Activated T-helper 17 cell treated with anti-CD3 and anti-CD28 coated beads, Interleukin-2, amount 50 U/mL, for 72 hours (primary cell): ENCODE measurements around the gene MGLL. TPM values are rescaled to one million over a fixed set of nuclear protein-coding genes. Genes with fewer than 3 reads are reported as not detected.
"Not testable (repeated sequence)": the region's sequence is repeated elsewhere in the genome, so short reads cannot be mapped to it uniquely, and the experiment has no call there.

Experiments
- ATAC-seq: fragments of 150-1000 bp; cut with Tn5 transposase; replicated peaks from 2 replicates; pipeline ENCODE4 v1.10.0; 2021; ENCODE audit warnings: mild to moderate bottlenecking, moderate library complexity
- H3K27ac Mint-ChIP-seq: one replicate; pipeline ENCODE4 v1.8.0; 2022; ENCODE audit warnings: mixed read lengths
- H3K27me3 Mint-ChIP-seq: one replicate; pipeline ENCODE4 v1.8.0; 2022; ENCODE audit warnings: mixed read lengths
- H3K36me3 Mint-ChIP-seq: one replicate; pipeline ENCODE4 v1.8.0; 2022; ENCODE audit warnings: low read depth, mild to moderate bottlenecking, mixed read lengths
- H3K4me1 Mint-ChIP-seq: one replicate; pipeline ENCODE4 v1.8.0; 2022; ENCODE audit warnings: mixed read lengths
- H3K4me3 Mint-ChIP-seq: one replicate; pipeline ENCODE4 v1.8.0; 2022; ENCODE audit warnings: mild to moderate bottlenecking, mixed read lengths
- H3K9me3 Mint-ChIP-seq: one replicate; pipeline ENCODE4 v1.8.0; 2022; ENCODE audit warnings: mixed read lengths
- total RNA-seq, 2 donors: library from RNA; stranded (reverse); gene quantifications; one replicate each; pipeline ENCODE4 v1.2.3, GENCODE V29; 2022

The MGLL gene
- total RNA-seq, 2 donors from 2014 or later = 1.2 to 1.4 TPM

DNA sequence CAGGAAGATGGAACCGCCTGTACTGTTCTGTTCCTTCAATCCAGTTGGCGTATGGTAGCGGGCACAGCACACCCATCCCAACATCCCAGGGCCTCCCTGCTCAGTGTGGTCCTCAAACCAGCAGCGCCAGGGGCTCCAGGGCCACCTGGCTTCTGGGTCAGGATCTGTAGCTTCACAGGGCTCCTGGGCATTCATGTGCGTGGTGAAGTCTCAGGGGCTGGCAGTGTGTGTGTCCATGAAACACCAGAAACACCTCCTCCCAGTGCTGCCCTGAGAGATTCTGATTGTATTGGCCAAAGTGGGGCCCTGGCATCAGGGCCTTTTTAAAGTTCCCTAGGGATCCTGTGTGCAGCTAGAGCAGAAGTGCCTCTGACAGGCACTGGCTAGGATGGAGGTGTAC, 107.4 kb downstream of the MGLL start:
- Mint-ChIP-seq H3K27me3 (no peaks in the 10 kb centered on the region), H3K36me3 (no peaks in the 10 kb centered on the region), H3K9me3 (no peaks in the 10 kb centered on the region), H3K4me1 (no peaks in the 10 kb centered on the region), H3K27ac (no peak overlapping the region), H3K4me3 (no peak overlapping the region)
- ATAC-seq = no peak

DNA sequence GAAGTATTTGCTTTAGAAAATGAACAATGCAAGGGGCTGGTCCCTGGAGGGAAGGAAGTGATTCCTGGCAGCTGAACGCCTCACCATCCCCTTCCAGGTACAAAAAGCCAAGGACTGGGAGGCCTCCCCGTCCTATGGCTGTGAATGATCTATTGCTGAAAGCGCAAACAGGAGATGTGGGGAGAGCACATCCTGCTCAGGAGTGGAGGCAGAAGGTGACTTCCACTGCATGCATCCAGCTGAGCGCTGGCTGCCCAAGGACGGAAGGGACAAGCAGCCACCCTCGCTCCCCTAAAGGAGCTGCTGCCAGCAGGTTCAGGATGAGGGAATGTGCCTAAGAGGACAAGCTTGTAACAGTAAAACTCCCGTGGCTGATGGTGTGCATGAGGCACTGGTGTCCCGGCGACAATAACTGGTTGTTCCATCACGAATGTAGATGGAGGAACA, 108.2 kb downstream of the MGLL start:
- Mint-ChIP-seq H3K36me3 (no peaks in the 10 kb centered on the region), H3K27ac (no peak overlapping the region), H3K9me3 (no peaks in the 10 kb centered on the region), H3K4me1 (no peaks in the 10 kb centered on the region), H3K4me3 (no peak overlapping the region), H3K27me3 (no peaks in the 10 kb centered on the region)
- no peak for ATAC-seq

DNA sequence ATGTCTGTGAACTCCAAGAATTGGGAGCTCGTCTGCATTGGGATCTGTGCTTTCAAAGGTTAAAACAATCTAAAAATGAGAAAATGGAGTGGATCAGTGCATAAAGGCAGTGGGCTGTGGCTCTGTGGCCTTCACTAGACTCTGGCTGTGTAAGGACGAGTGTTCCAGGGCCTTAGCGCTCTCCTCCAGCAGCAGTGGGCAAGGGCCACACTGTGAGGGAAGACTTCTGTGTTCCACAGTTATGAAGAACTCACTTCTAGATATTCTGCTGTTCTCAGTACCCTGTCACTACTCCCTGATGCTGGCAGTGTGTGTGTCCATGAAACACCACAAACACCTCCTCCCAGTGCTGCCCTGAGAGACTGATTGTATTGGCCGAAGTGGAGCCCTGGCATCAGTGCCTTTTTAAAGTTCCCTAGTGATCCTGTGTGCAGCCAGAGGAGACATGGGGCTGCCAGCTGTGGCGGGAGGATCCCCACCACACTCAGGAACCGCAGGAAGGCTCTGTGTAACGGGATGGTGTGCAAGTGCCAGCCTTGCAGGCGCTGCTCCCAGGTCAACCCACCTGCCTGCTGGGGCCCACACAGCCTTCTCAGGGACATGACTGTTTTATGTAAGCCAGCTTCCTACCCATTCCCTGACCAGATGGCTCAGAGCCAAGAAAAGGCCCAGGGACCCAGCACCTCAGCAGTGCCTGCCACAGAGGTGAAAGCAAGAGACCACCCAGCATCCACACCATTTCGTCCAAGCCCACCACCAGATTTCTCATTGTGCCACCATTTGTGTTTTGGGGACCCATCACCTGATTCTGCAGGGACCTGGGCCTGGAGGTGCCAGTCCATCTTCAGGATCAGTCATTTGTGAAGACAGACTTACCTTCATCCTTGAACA, 109.2 kb downstream of the MGLL start:
- Mint-ChIP-seq H3K4me3 (no peak overlapping the region), H3K9me3 (no peaks in the 10 kb centered on the region), H3K27ac (no peak overlapping the region), H3K4me1 (no peaks in the 10 kb centered on the region), H3K36me3 (no peaks in the 10 kb centered on the region), H3K27me3 (no peaks in the 10 kb centered on the region)
- ATAC-seq = no peak

DNA sequence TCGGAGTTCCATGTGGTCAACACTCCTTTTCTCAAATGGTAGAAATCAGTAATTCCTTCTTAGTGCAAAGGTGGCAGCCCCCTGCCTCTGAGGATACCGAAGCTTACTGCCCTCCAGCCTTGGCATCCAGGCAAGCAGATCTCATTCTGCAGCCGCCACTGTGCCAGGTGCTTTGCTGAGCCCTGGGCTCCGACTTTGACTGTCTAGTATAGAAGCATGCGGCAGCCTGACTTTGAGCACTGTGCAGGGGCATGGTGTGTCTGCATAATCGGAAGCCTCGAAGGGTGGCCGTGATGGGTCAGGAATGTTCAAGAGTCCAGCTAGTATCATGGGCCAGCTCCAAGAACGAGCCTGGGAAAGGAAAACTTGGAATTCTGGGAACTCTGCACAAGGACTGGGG, 109.9 kb downstream of the MGLL start:
- no peak for ATAC-seq
- no peaks in the 10 kb centered on the region for H3K27me3 Mint-ChIP-seq

GRCh38 chr3:127711896-127712295, 110.4 kb downstream of the MGLL start:
- H3K36me3 Mint-ChIP-seq = no peaks in the 10 kb centered on the region

More for the DNA sequence above, 109.9 kb downstream of the MGLL start:
- H3K4me1 Mint-ChIP-seq = no peaks in the 10 kb centered on the region
- no peak overlapping the region for H3K27ac Mint-ChIP-seq
- no peaks in the 10 kb centered on the region for H3K9me3 Mint-ChIP-seq
- no peak overlapping the region for H3K4me3 Mint-ChIP-seq
- no peaks in the 10 kb centered on the region for H3K36me3 Mint-ChIP-seq

DNA sequence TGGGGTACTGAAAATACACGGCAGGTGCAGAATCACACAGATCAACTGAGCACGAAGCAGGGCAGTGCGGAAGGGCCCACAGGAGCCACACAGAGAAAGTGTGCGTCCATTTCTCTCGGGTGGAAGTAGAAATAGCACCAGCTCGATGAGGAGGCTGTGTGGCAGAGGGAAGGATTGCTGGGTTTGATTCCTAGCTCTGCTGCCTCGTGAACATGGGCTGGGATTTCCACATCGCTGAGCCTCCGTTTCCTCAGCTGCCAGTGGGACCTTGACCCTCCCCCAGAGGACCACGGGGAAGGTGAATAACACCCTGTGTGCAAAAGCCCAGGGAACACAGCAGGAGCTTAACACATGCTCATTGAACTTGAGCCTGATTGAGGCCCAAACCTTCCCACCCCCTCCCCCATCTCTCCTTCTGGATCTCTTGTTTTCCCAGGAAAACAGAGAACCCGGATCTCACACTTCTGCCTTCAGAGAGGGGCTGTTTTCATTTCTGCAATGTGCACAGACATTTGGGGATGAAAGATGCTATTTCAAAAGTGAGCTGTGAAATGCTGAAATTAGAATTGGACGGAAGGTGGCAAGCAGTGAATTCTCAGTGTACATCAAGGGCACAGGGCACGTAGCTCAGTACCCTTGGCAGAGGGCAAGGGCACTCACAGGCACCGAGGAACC, 111.2 kb downstream of the MGLL start:
- Mint-ChIP-seq H3K27me3 (no peaks in the 10 kb centered on the region), H3K9me3 (no peaks in the 10 kb centered on the region)

More at GRCh38 chr3:127711896-127712295, 110.4 kb downstream of the MGLL start:
- no peaks in the 10 kb centered on the region for H3K9me3 Mint-ChIP-seq
- no peaks in the 10 kb centered on the region for H3K4me1 Mint-ChIP-seq
- ATAC-seq = no peak
- no peak overlapping the region for H3K27ac Mint-ChIP-seq
- no peak overlapping the region for H3K4me3 Mint-ChIP-seq
- H3K27me3 Mint-ChIP-seq = no peaks in the 10 kb centered on the region

GRCh38 chr3:127710155-127710941, 112.0 kb downstream of the MGLL start:
- Mint-ChIP-seq H3K9me3 (no peaks in the 10 kb centered on the region), H3K27me3 (no peaks in the 10 kb centered on the region), H3K27ac (no peak overlapping the region), H3K4me1 (no peaks in the 10 kb centered on the region), H3K36me3 (no peaks in the 10 kb centered on the region), H3K4me3 (no peak overlapping the region)
- no peak for ATAC-seq

More for the DNA sequence above, 111.2 kb downstream of the MGLL start:
- Mint-ChIP-seq H3K36me3 (no peaks in the 10 kb centered on the region), H3K27ac (no peak overlapping the region), H3K4me1 (no peaks in the 10 kb centered on the region), H3K4me3 (no peak overlapping the region)
- no peak for ATAC-seq

DNA sequence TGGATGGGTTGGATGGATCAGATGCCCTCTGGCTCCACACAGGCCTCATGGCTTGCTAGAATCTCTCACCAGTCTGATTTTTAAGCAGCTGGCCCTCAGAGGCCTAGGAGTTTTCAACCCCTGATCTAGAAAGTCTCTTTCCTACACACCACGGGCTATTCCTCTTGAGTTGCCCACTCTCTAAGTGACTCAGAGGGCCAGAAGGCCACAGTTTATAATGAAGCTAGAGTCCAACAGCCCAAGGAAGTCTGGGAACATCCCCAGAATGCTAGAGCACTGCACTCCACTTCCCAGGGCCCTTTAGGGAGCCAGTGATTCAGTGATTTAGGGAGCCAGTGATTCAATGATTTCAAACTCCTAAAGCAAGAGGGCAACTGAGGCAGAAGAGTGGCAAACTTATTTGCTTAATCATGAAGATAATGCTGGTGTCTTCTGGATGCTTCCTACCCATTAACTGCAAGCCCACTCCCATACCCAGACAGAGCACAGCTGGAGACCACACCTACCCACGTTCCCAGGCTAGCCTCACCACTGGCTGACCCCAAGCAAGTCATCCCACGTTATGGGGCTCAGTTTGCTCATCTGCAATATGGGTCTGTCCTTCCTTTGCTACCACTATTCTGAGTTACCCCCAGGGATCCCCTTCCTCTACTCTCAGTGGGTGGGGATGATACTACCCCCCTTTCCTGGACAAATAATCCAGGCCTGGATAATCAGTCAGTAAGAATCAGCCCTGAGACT, 112.8 kb downstream of the MGLL start:
- Mint-ChIP-seq H3K4me1 (no peaks in the 10 kb centered on the region), H3K36me3 (no peaks in the 10 kb centered on the region), H3K27me3 (no peaks in the 10 kb centered on the region), H3K9me3 (no peaks in the 10 kb centered on the region), H3K27ac (no peak overlapping the region), H3K4me3 (no peak overlapping the region)
- no peak for ATAC-seq

GRCh38 chr3:127708837-127709236, 113.5 kb downstream of the MGLL start:
- no peak for ATAC-seq
- Mint-ChIP-seq H3K27ac (no peak overlapping the region), H3K36me3 (no peaks in the 10 kb centered on the region), H3K27me3 (no peaks in the 10 kb centered on the region), H3K4me1 (no peaks in the 10 kb centered on the region), H3K9me3 (no peaks in the 10 kb centered on the region), H3K4me3 (no peak overlapping the region)

- no peaks in the 10 kb centered on the region for H3K4me1 Mint-ChIP-seq
- H3K9me3 Mint-ChIP-seq = no peaks in the 10 kb centered on the region
- no peak overlapping the region for H3K4me3 Mint-ChIP-seq
- no peak for ATAC-seq
- no peak overlapping the region for H3K27ac Mint-ChIP-seq
- H3K27me3 Mint-ChIP-seq = no peaks in the 10 kb centered on the region
- H3K36me3 Mint-ChIP-seq = no peaks in the 10 kb centered on the region
Measured at GRCh38 chr3:127707851-127708411, 114.4 kb downstream of the MGLL start.

- Mint-ChIP-seq H3K4me3 (no peak overlapping the region), H3K27ac (no peak overlapping the region), H3K36me3 (no peaks in the 10 kb centered on the region), H3K27me3 (no peaks in the 10 kb centered on the region), H3K4me1 (no peaks in the 10 kb centered on the region), H3K9me3 (no peaks in the 10 kb centered on the region)
- ATAC-seq = no peak
Measured at GRCh38 chr3:127706785-127707351, 115.4 kb downstream of the MGLL start.

DNA sequence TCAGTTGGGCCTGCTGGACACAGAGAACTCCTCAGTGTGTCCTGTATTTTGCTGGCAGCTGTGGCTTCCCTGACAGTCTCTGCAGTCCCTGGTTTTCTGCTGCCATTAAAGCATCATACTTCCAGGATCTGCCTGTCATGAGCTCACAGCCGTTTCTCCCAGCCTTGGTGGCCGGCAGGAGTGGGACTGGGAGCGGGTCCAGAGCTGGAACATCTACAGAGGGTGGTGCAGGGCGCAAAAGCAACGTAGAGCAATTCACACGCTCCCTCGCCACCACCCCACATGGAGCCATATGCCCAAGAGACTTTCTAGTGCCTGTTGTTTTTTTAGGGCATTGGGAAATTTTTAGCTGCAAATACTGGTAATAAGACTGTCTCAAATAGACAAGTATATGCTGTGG, 116.0 kb downstream of the MGLL start:
- Mint-ChIP-seq H3K36me3 (no peaks in the 10 kb centered on the region), H3K27ac (no peak overlapping the region), H3K4me1 (no peaks in the 10 kb centered on the region), H3K9me3 (no peaks in the 10 kb centered on the region), H3K4me3 (no peak overlapping the region), H3K27me3 (no peaks in the 10 kb centered on the region)
- no peak for ATAC-seq

DNA sequence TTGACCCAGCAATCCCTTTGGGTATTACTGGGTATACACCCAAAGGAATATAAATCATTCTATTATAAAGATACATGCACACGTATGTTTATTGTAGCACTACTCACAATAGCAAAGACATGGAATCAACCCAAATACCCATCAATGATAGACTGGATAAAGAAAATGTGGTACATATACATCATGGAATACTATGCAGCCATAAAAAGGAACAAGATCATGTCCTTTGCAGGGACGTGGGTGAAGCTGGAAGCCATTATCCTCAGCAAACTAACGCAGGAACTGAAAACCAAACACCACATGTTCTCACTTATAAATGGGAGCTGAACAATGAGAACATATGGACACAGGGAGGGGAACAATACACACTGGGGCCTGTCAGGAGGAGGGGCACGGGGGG, 117.5 kb downstream of the MGLL start:
- H3K27ac Mint-ChIP-seq, ATAC-seq, H3K36me3 Mint-ChIP-seq, H3K9me3 Mint-ChIP-seq, H3K4me3 Mint-ChIP-seq, H3K4me1 Mint-ChIP-seq, H3K27me3 Mint-ChIP-seq: not testable (repeated sequence)
